ENCODE results near the gene LMAN2.

Gene LMAN2

GRCh38 chr5:177351392-177352329, at the start of gene LMAN2:
Gene LMAN2 (minus strand): TSS chr5:177351668. CDS start chr5:177351647, 21 bp downstream.
- peak; percentile 67 for DNase-seq (ENCODE audit: low read depth)

- no peak for DNase-seq (ENCODE audit: low read depth)
Measured at GRCh38 chr5:177399997-177400868, 48.8 kb upstream of the LMAN2 start, which contains the start of gene PFN3. Gene PFN3 (minus strand): TSS chr5:177400661. CDS start chr5:177400576, 85 bp downstream.

- no peak for DNase-seq (ENCODE audit: low read depth)
Measured at GRCh38 chr5:177397875-177398390, 46.5 kb upstream of the LMAN2 start.

- no peak for DNase-seq (ENCODE audit: low read depth)
Measured at GRCh38 chr5:177396807-177397206, 45.3 kb upstream of the LMAN2 start.

GRCh38 chr5:177396078-177396477, 44.6 kb upstream of the LMAN2 start:
- no peak for DNase-seq (ENCODE audit: low read depth)

GRCh38 chr5:177393990-177394389, 42.5 kb upstream of the LMAN2 start:
- DNase-seq (ENCODE audit: low read depth), result no peak

GRCh38 chr5:177393206-177393765, 41.8 kb upstream of the LMAN2 start:
- DNase-seq (ENCODE audit: low read depth), result no peak

GRCh38 chr5:177392765-177393164, 41.3 kb upstream of the LMAN2 start:
- no peak for DNase-seq (ENCODE audit: low read depth)

GRCh38 chr5:177390363-177391300, 39.2 kb upstream of the LMAN2 start:
- peak; percentile 71 for DNase-seq (ENCODE audit: low read depth)

- DNase-seq (ENCODE audit: low read depth), result no peak
Measured at GRCh38 chr5:177389241-177390169, 38.0 kb upstream of the LMAN2 start.

GRCh38 chr5:177388521-177389052, 37.1 kb upstream of the LMAN2 start:
- DNase-seq (ENCODE audit: low read depth), result no peak

- DNase-seq (ENCODE audit: low read depth), result no peak
Measured at GRCh38 chr5:177387405-177387804, 35.9 kb upstream of the LMAN2 start.

- DNase-seq (ENCODE audit: low read depth), result no peak
Measured at GRCh38 chr5:177386542-177386941, 35.1 kb upstream of the LMAN2 start.

- DNase-seq (ENCODE audit: low read depth), result no peak
Measured at GRCh38 chr5:177385720-177386119, 34.3 kb upstream of the LMAN2 start.

GRCh38 chr5:177384134-177384533, 32.7 kb upstream of the LMAN2 start, which contains the start of gene SLC34A1:
Gene SLC34A1 (plus strand): TSS chr5:177384434. CDS start chr5:177385742, 1,308 bp downstream.
- DNase-seq (ENCODE audit: low read depth), result no peak

GRCh38 chr5:177383181-177383580, 31.7 kb upstream of the LMAN2 start:
- no peak for DNase-seq (ENCODE audit: low read depth)

GRCh38 chr5:177382423-177383029, 31.1 kb upstream of the LMAN2 start:
- no peak for DNase-seq (ENCODE audit: low read depth)

- DNase-seq (ENCODE audit: low read depth), result no peak
Measured at GRCh38 chr5:177380805-177381126, 29.3 kb upstream of the LMAN2 start.
